H9 (cell line): Measurements from ENCODE around the gene DMRTC2. TPM values are rescaled to one million over a fixed set of nuclear protein-coding genes. Genes with fewer than 3 reads are reported as not detected.
A peak's percentile ranks its signal among the peaks of the same experiment; 100 is the strongest.

Experiments used
- DNase-seq: peaks from one replicate; pipeline ENCODE4 v3.0.0-alpha.2; 2017
- H2AFZ ChIP-seq: one replicate; pipeline ENCODE4 v1.6.1; 2013; ENCODE audit warnings: mild to moderate bottlenecking, low read length, control low read depth, moderate library complexity
- H2AK5ac ChIP-seq: 2 replicates; pipeline ENCODE4 v1.6.1; 2013; ENCODE audit warnings: low read length, control low read depth, mixed read lengths; ENCODE audit not compliant: insufficient read length
- H2BK120ac ChIP-seq: one replicate; pipeline ENCODE4 v1.6.1; 2013; ENCODE audit warnings: low read depth, mild to moderate bottlenecking, low read length, control low read depth, inconsistent platforms; ENCODE audit not compliant: poor library complexity, severe bottlenecking
- H2BK12ac ChIP-seq: 2 replicates; pipeline ENCODE4 v1.6.1; 2013; ENCODE audit warnings: low read length, control low read depth, mixed read lengths, low read depth; ENCODE audit not compliant: insufficient read length
- H2BK15ac ChIP-seq: 2 replicates; pipeline ENCODE4 v1.6.1; 2013; ENCODE audit warnings: low read depth, low read length, control low read depth
- H2BK20ac ChIP-seq: one replicate; pipeline ENCODE4 v1.6.1; 2013; ENCODE audit warnings: low read depth, mild to moderate bottlenecking, low read length, control low read depth, inconsistent platforms; ENCODE audit not compliant: poor library complexity, severe bottlenecking
- H2BK5ac ChIP-seq: 2 replicates; pipeline ENCODE4 v1.6.1; 2013; ENCODE audit warnings: low read length, control low read depth, mixed read lengths; ENCODE audit not compliant: insufficient read length
- H3K14ac ChIP-seq: 2 replicates; pipeline ENCODE4 v1.6.1; 2013; ENCODE audit warnings: low read length, control low read depth; ENCODE audit not compliant: insufficient read depth
- H3K18ac ChIP-seq: 2 replicates; pipeline ENCODE4 v1.6.1; 2013; ENCODE audit warnings: low read depth, mild to moderate bottlenecking, mixed read lengths, low read length, control low read depth; ENCODE audit not compliant: insufficient read length
- H3K23ac ChIP-seq: 2 replicates; pipeline ENCODE4 v1.6.1; 2013; ENCODE audit warnings: low read length, control low read depth, mixed read lengths, low read depth; ENCODE audit not compliant: insufficient read length
- H3K23me2 ChIP-seq: 2 replicates; pipeline ENCODE4 v1.6.1; 2013; ENCODE audit warnings: low read depth, mild to moderate bottlenecking, mixed read lengths, low read length, control low read depth; ENCODE audit not compliant: insufficient read length, poor library complexity, severe bottlenecking
- H3K27ac ChIP-seq: 2 replicates; pipeline ENCODE4 v1.5.1; 2013; ENCODE audit warnings: low read length, control low read depth, mixed read lengths, low read depth; ENCODE audit not compliant: insufficient read length
- H3K27me3 ChIP-seq: 2 replicates; pipeline ENCODE4 v1.6.1; 2013; ENCODE audit warnings: low read length, control low read depth, inconsistent platforms; ENCODE audit not compliant: insufficient read depth
- H3K4ac ChIP-seq: 2 replicates; pipeline ENCODE4 v1.6.1; 2013; ENCODE audit warnings: low read depth, mild to moderate bottlenecking, control low read depth, inconsistent platforms, low read length, moderate library complexity
- H3K4me1 ChIP-seq: 2 replicates; pipeline ENCODE4 v1.6.1; 2013; ENCODE audit warnings: low read length, control low read depth, inconsistent platforms; ENCODE audit not compliant: insufficient read depth
- H3K4me2 ChIP-seq: 2 replicates; pipeline ENCODE4 v1.6.1; 2013; ENCODE audit warnings: low read length, control low read depth, mixed read lengths; ENCODE audit not compliant: insufficient read length, insufficient read depth
- H3K56ac ChIP-seq: 2 replicates; pipeline ENCODE4 v1.6.1; 2013; ENCODE audit warnings: low read depth, mild to moderate bottlenecking, mixed read lengths, low read length, control low read depth; ENCODE audit not compliant: insufficient read length
- H3K79me1 ChIP-seq: 2 replicates; pipeline ENCODE4 v1.6.1; 2013; ENCODE audit warnings: low read depth, mild to moderate bottlenecking, moderate library complexity, low read length, control low read depth, inconsistent platforms; ENCODE audit not compliant: insufficient read depth, poor library complexity, severe bottlenecking
- H3K79me2 ChIP-seq: 2 replicates; pipeline ENCODE4 v1.6.1; 2013; ENCODE audit warnings: low read length, control low read depth, inconsistent platforms; ENCODE audit not compliant: insufficient read depth
- H3K9ac ChIP-seq: 2 replicates; pipeline ENCODE4 v1.6.1; 2013; ENCODE audit warnings: low read length, control low read depth, mixed read lengths; ENCODE audit not compliant: insufficient read length; ENCODE audit errors: extremely low read depth
- H3K9me3 ChIP-seq: one replicate; pipeline ENCODE4 v1.6.1; 2013; ENCODE audit warnings: low read depth, low read length, inconsistent platforms; ENCODE audit not compliant: control insufficient read depth
- H3T11ph ChIP-seq: one replicate; pipeline ENCODE4 v1.6.1; 2013; ENCODE audit warnings: mild to moderate bottlenecking, low read length, control low read depth, inconsistent platforms
- H4K20me1 ChIP-seq: one replicate; pipeline ENCODE4 v1.6.1; 2013; ENCODE audit not compliant: control insufficient read depth, insufficient read length, insufficient read depth
- H4K5ac ChIP-seq: 2 replicates; pipeline ENCODE4 v1.6.1; 2013; ENCODE audit warnings: low read depth, mild to moderate bottlenecking, mixed read lengths, low read length, control low read depth; ENCODE audit not compliant: insufficient read length
- H4K8ac ChIP-seq: replicated peaks from 2 replicates; pipeline ENCODE4 v1.6.1; 2013; ENCODE audit warnings: low read length, control low read depth, mixed read lengths, low read depth; ENCODE audit not compliant: insufficient read length
- H4K91ac ChIP-seq: 2 replicates; pipeline ENCODE4 v1.6.1; 2013; ENCODE audit warnings: low read depth, mild to moderate bottlenecking, moderate library complexity, mixed read lengths, low read length, control low read depth; ENCODE audit not compliant: insufficient read length
- H3K27ac Mint-ChIP-seq, 3 experiments: 2 replicates in 2 of 3; 3 replicates in 1 of 3; pipeline ENCODE4 v1.8.0; 2020 to 2021; ENCODE audit warnings: mixed read lengths in 3 of 3, mild to moderate bottlenecking in 1 of 3, moderate library complexity in 1 of 3
- H3K27me3 Mint-ChIP-seq: 2 replicates; pipeline ENCODE4 v1.8.0; 2021; ENCODE audit warnings: low read depth, mild to moderate bottlenecking, moderate library complexity, mixed read lengths
- H3K36me3 Mint-ChIP-seq, 3 experiments: 2 replicates in 2 of 3; 3 replicates in 1 of 3; pipeline ENCODE4 v1.8.0; 2020 to 2021; ENCODE audit warnings: low read depth in 3 of 3, mixed read lengths in 3 of 3; ENCODE audit not compliant: insufficient read depth in 1 of 3
- H3K4me1 Mint-ChIP-seq, 2 experiments: 2 replicates each; pipeline ENCODE4 v1.8.0; 2020; ENCODE audit warnings: mixed read lengths in 2 of 2
- H3K4me3 Mint-ChIP-seq, 2 experiments: 2 replicates in 1 of 2; 3 replicates in 1 of 2; pipeline ENCODE4 v1.8.0; 2020 to 2021; ENCODE audit warnings: mild to moderate bottlenecking in 2 of 2, mixed read lengths in 2 of 2, moderate library complexity in 1 of 2
- H3K9me3 Mint-ChIP-seq, 2 experiments: 2 replicates in 1 of 2; 3 replicates in 1 of 2; pipeline ENCODE4 v1.8.0; 2020; ENCODE audit warnings: mild to moderate bottlenecking in 2 of 2, mixed read lengths in 2 of 2, moderate library complexity in 1 of 2
- CTCF ChIP-seq: fragments of 200-600 bp; sonication (generic); conservative IDR thresholded peaks from 3 replicates; pipeline ENCODE4 v1.8.0; 2021; ENCODE audit warnings: antibody characterized with exemption, mild to moderate bottlenecking
- WGBS: extraction: QIAGEN DNeasy Blood & Tissue Kit; methylation state at CpG from one replicate; pipeline ENCODE4 v1.1.7; 2013; ENCODE audit warnings: missing lambda C conversion rate, low lambda C conversion rate, mixed read lengths; ENCODE audit not compliant: insufficient read length; ENCODE audit errors: extremely low coverage; 5-methylcytosine and 5-hydroxymethylcytosine counted together
- microRNA-seq: library from miRNA; unstranded; fragments of <30 nt; microRNA quantifications from one replicate; pipeline ENCODE4, GENCODE V29; 2020; ENCODE audit warnings: borderline microRNAs expressed
- total RNA-seq: library from RNA; stranded (reverse); gene quantifications from 2 replicates; pipeline ENCODE4 v1.2.1, GENCODE V29; 2021

Gene DMRTC2
- total RNA-seq, 1 experiment from 2014 or later: not detected

GRCh38 chr19:41898235-41898634 lies 53.4 kb downstream of the DMRTC2 start:
- H3K14ac ChIP-seq: no peak overlapping the region
- no peak overlapping the region for H2BK120ac ChIP-seq
- no peak overlapping the region for H3K9ac ChIP-seq
- no peak overlapping the region for H3K23ac ChIP-seq
- H3K23me2 ChIP-seq: no peaks in the 10 kb centered on the region
- H3K18ac ChIP-seq: no peak overlapping the region
- H3K4ac ChIP-seq: no peak overlapping the region
- no peak overlapping the region for H3K27ac ChIP-seq
- no peaks in the 10 kb centered on the region for H3K9me3 ChIP-seq
- DNase-seq: no peak
- no peak overlapping the region for H4K5ac ChIP-seq
- H3T11ph ChIP-seq: no peak overlapping the region
- Mint-ChIP-seq H3K9me3 (no peaks in the 10 kb centered on the region), H3K4me1 (peaks cover 0 to 28% of the 10 kb centered on the region in 2 experiments; a peak in 2 of 4 replicates), H3K27ac (0 out of 7 replicates have a peak overlapping the region, but pooled peaks of 1 of the 3 experiments have one; percentile 27), H3K36me3 (peaks cover 14 to 52% (median 50%) of the 10 kb centered on the region in 3 experiments; a peak in 6 of 7 replicates), H3K27me3 (no peaks in the 10 kb centered on the region; the same call in 1 of the 2 replicates), H3K4me3 (no peak overlapping the region; a peak in 1 of 5 replicates)
- no peak overlapping the region for H3K4me2 ChIP-seq
- no peaks in the 10 kb centered on the region for H3K27me3 ChIP-seq
- TF ChIP-seq CTCF: no peak
- WGBS: no CpG with 5 or more reads among the region's 15 CpGs
- H3K79me2 ChIP-seq: no peaks in the 10 kb centered on the region
- no peak overlapping the region for H2AFZ ChIP-seq
- no peaks in the 10 kb centered on the region for H3K79me1 ChIP-seq
- H2BK20ac ChIP-seq: no peak overlapping the region
- H4K20me1 ChIP-seq: no peaks in the 10 kb centered on the region
- H2BK12ac ChIP-seq: no peak overlapping the region
- no peak overlapping the region for H2AK5ac ChIP-seq
- no peaks in the 10 kb centered on the region; the same call in 1 of the 2 replicates for H3K4me1 ChIP-seq
- H2BK5ac ChIP-seq: no peak overlapping the region
- H2BK15ac ChIP-seq: no peak overlapping the region
- H4K8ac ChIP-seq: no peak overlapping the region
- no peak overlapping the region for H3K56ac ChIP-seq
- H4K91ac ChIP-seq: no peak overlapping the region

Small RNA genes within 50 kb of the gene (microRNA-seq; reads per million reads assigned to microRNA genes)
- not detected for gene MIR6797

Other genes with a start within 250 kb of the DMRTC2 start
- gene CEACAM4, start 218.0 kb upstream of the DMRTC2 start, total RNA-seq: not detected in 2 replicates
- gene CEACAM7, start 156.8 kb upstream of the DMRTC2 start, total RNA-seq: not detected in 2 replicates
- gene CEACAM5, start 136.4 kb upstream of the DMRTC2 start, total RNA-seq: not detected in 2 replicates
- gene CEACAM6, start 89.5 kb upstream of the DMRTC2 start, total RNA-seq: not detected in 2 replicates
- gene CEACAM3, start 48.5 kb upstream of the DMRTC2 start, total RNA-seq: not detected in 2 replicates
- not detected in 2 replicates for gene LYPD4, start 359 bp upstream of the DMRTC2 start, total RNA-seq
- 3,024 and 3,117 TPM in 2 replicates for gene RPS19, start 15.2 kb downstream of the DMRTC2 start, total RNA-seq
- 0.22 and 0.39 TPM in 2 replicates for gene CD79A, start 32.2 kb downstream of the DMRTC2 start, total RNA-seq
- gene ARHGEF1, start 38.1 kb downstream of the DMRTC2 start, total RNA-seq: 47.0 and 50.3 TPM in 2 replicates
- 0.11 and 0.22 TPM in 2 replicates for gene ERFL, start 83.4 kb downstream of the DMRTC2 start, total RNA-seq
- 94.0 and 105 TPM in 2 replicates for gene RABAC1, start 114.3 kb downstream of the DMRTC2 start, total RNA-seq
- gene ATP1A3, start 149.2 kb downstream of the DMRTC2 start, total RNA-seq: 11.6 and 12.0 TPM in 2 replicates
- 43.1 and 45.0 TPM in 2 replicates for gene GRIK5, start 225.2 kb downstream of the DMRTC2 start, total RNA-seq
- gene ZNF574, start 231.1 kb downstream of the DMRTC2 start, total RNA-seq: 35.6 and 36.3 TPM in 2 replicates